ENCODE results near the gene KRT35.
"Not testable (repeated sequence)": the region's sequence is repeated elsewhere in the genome, so short reads cannot be mapped to it uniquely, and the experiment has no call there.

The KRT35 gene

GRCh38 chr17:41434005-41434404, 46.9 kb downstream of the KRT35 start (continued):
- TF ChIP-seq ZNF639 (tag by site-specific recombination; IDR thresholded peaks at IDR 0.05) (no peak), ZNF747 (tag by site-specific recombination; IDR thresholded peaks at IDR 0.05) (no peak), ZEB2 (tag by site-specific recombination; IDR thresholded peaks at IDR 0.05) (no peak), ZNF138 (tag by site-specific recombination; IDR thresholded peaks at IDR 0.05; ENCODE audit: borderline replicate concordance) (no peak), ZNF488 (tag by site-specific recombination; IDR thresholded peaks at IDR 0.05) (no peak)

- Histone ChIP-seq H3K27ac (ENCODE audit: extremely low read depth, low read depth, low read length) (no peak overlapping the region), H3K4me1 (ENCODE audit: control insufficient read depth, insufficient read depth, low read length) (no peaks in the 10 kb centered on the region), H3K4me3 (ENCODE audit: low read depth, low read length) (no peak overlapping the region), H3K36me3 (ENCODE audit: control insufficient read depth in 2 of 2, insufficient read depth in 1 of 2, low read length in 2 of 2) (no peaks in the 10 kb centered on the region), H3K9me3 (ENCODE audit: control insufficient read depth, insufficient read depth, low read depth, low read length) (no peaks in the 10 kb centered on the region)
- ChIA-PET POLR2A (no interaction called here), CTCF (interaction anchor here (0.6 to 3.0 kb wide), 4 partner anchors 11 to 228 kb away, joined by 3 to 9 read pairs (median 4); no protein-coding TSS in a partner anchor)
- TF ChIP-seq IKZF3 (tag by site-specific recombination; IDR thresholded peaks at IDR 0.05): no peak
- no peak for TF ChIP-seq GLIS2 (tag by site-specific recombination; IDR thresholded peaks at IDR 0.05)
- no peak for TF ChIP-seq ZNF830 (tag by site-specific recombination; IDR thresholded peaks at IDR 0.05; ENCODE audit: low read depth)
- TF ChIP-seq ZNF148 (tag by site-specific recombination; IDR thresholded peaks at IDR 0.05; ENCODE audit: borderline replicate concordance): no peak
- no peak for TF ChIP-seq ZBTB1 (tag by site-specific recombination; IDR thresholded peaks at IDR 0.05)
- TF ChIP-seq ZFP37 (tag by site-specific recombination; IDR thresholded peaks at IDR 0.05): no peak
- no peak for TF ChIP-seq ZFHX2 (tag by site-specific recombination; conservative IDR thresholded peaks at IDR 0.05)
- no peak for TF ChIP-seq REPIN1 (tag by site-specific recombination; IDR thresholded peaks at IDR 0.05; ENCODE audit: low read depth)
- no peak for TF ChIP-seq ZBTB20 (tag by site-specific recombination; IDR thresholded peaks at IDR 0.05)
- TF ChIP-seq ZNF449 (tag by site-specific recombination; IDR thresholded peaks at IDR 0.05): no peak
- TF ChIP-seq ZNF112 (tag by site-specific recombination; IDR thresholded peaks at IDR 0.05): no peak
These were observed 47.4 kb downstream of the KRT35 start for GRCh38 chr17:41433586-41433985.

- CTCF ChIA-PET: interaction anchor here (0.6 to 0.8 kb wide), 4 partner anchors 13 to 1193 kb away, joined by 3 to 6 read pairs (median 4); no protein-coding TSS in a partner anchor
- H3K4me3 ChIP-seq (ENCODE audit: low read depth, low read length); H3K27ac ChIP-seq (ENCODE audit: extremely low read depth, low read depth, low read length); POLR2A ChIA-PET; H3K4me1 ChIP-seq (ENCODE audit: control insufficient read depth, insufficient read depth, low read length); H3K36me3 ChIP-seq (ENCODE audit: control insufficient read depth in 2 of 2, insufficient read depth in 1 of 2, low read length in 2 of 2); H3K9me3 ChIP-seq (ENCODE audit: control insufficient read depth, insufficient read depth, low read depth, low read length): not testable (repeated sequence)
These were observed 50.6 kb downstream of the KRT35 start for GRCh38 chr17:41430376-41430775.
